ENCODE data around the gene CATSPER4. TPM values are rescaled to one million over a fixed set of nuclear protein-coding genes. Genes with fewer than 3 reads are reported as not detected.

The CATSPER4 gene
- total and polyA plus RNA-seq, 2 of the 13 experiments (the other 11 are each of a cell fraction or from before 2014, with no cell fraction given), result not detected

- TF ChIP-seq ZFP36L1 (CRISPR knock-in tag; IDR thresholded peaks at IDR 0.05), result 0 out of 2 replicates have a peak, but pooled peaks have one; percentile 54
- no peak; the same call in none of the 2 replicates for TF ChIP-seq TARDBP (CRISPR knock-in tag; IDR thresholded peaks at IDR 0.05)
- TF ChIP-seq ZNF746 (CRISPR knock-in tag; IDR thresholded peaks at IDR 0.05), result 0 out of 2 replicates have a peak, but pooled peaks have one; percentile 40
- peak; percentile 72; the same call in 1 of the 2 replicates for TF ChIP-seq ATF7-NPFF (CRISPR knock-in tag; IDR thresholded peaks at IDR 0.05; ENCODE audit: low read depth)
- no peak for TF ChIP-seq TERF1 (CRISPR knock-in tag; IDR thresholded peaks at IDR 0.05)
- TF ChIP-seq ZNF232 (CRISPR knock-in tag; IDR thresholded peaks at IDR 0.05; ENCODE audit: borderline replicate concordance), result no peak
- no peak for TF ChIP-seq NR3C1 (CRISPR knock-in tag; IDR thresholded peaks at IDR 0.05)
- TF ChIP-seq SSRP1 (CRISPR knock-in tag; IDR thresholded peaks at IDR 0.05), result no peak
- 0 out of 2 replicates have a peak, but pooled peaks have one; percentile 26 for TF ChIP-seq KDM1A (CRISPR knock-in tag; IDR thresholded peaks at IDR 0.05)
- no peak for TF ChIP-seq ZSCAN21 (CRISPR knock-in tag; IDR thresholded peaks at IDR 0.05; ENCODE audit: borderline replicate concordance)
- TF ChIP-seq ZBTB46 (CRISPR knock-in tag; IDR thresholded peaks at IDR 0.05; ENCODE audit: borderline replicate concordance), result no peak
- TF ChIP-seq KLF16 (CRISPR knock-in tag; IDR thresholded peaks at IDR 0.05), result no peak
- no peak for TF ChIP-seq TGIF2 (CRISPR knock-in tag; IDR thresholded peaks at IDR 0.05)
- TF ChIP-seq MIER2 (CRISPR knock-in tag; IDR thresholded peaks at IDR 0.05), result no peak
- peak; percentile 93 for TF ChIP-seq ESRRA (CRISPR knock-in tag; IDR thresholded peaks at IDR 0.05; ENCODE audit: low read depth)
- no peak for TF ChIP-seq CENPT (CRISPR knock-in tag; IDR thresholded peaks at IDR 0.05; ENCODE audit: low read depth)
- peak; percentile 70 for TF ChIP-seq GATAD1 (CRISPR knock-in tag; IDR thresholded peaks at IDR 0.05)
- no peak for TF ChIP-seq CEBPB (IDR thresholded peaks at IDR 0.05; ENCODE audit: borderline replicate concordance, low read depth, low read length)
- TF ChIP-seq NR0B2 (CRISPR knock-in tag; IDR thresholded peaks at IDR 0.05), result 0 out of 2 replicates have a peak, but pooled peaks have one; percentile 64
- no peak for TF ChIP-seq ZNF572 (CRISPR knock-in tag; IDR thresholded peaks at IDR 0.05)
- no peak for TF ChIP-seq ZBTB38 (CRISPR knock-in tag; IDR thresholded peaks at IDR 0.05)
- no peak for TF ChIP-seq AGO1 (IDR thresholded peaks at IDR 0.05; ENCODE audit: low read depth, low read length, poor library complexity, severe bottlenecking)
- peak; percentile 54; the same call in 1 of the 2 replicates for TF ChIP-seq SP4 (CRISPR knock-in tag; IDR thresholded peaks at IDR 0.05)
- peak; percentile 71; the same call in 1 of the 2 replicates for TF ChIP-seq TBX2 (CRISPR knock-in tag; IDR thresholded peaks at IDR 0.05; ENCODE audit: borderline replicate concordance)
- peak; percentile 42; the same call in 1 of the 2 replicates for TF ChIP-seq ZNF770 (CRISPR knock-in tag; IDR thresholded peaks at IDR 0.05)
These were observed 34.8 kb downstream of the CATSPER4 start (continued) for GRCh38 chr1:26225033-26225831.
